HepG2 (cell line): ENCODE measurements around the gene IGF2. TPM values are rescaled to one million over a fixed set of nuclear protein-coding genes. Genes with fewer than 3 reads are reported as not detected.

Experiments
- ETV5 ChIP-seq: IDR thresholded peaks from 2 replicates; pipeline ENCODE4 v1.6.1; 2018; ENCODE audit warnings: missing biosample characterization, missing genetic modification reagents, inconsistent platforms, borderline replicate concordance
- ETV6 ChIP-seq: sonication (generic); formaldehyde crosslinking; conservative IDR thresholded peaks from 2 replicates; pipeline ENCODE4 v1.4.0; 2020; ENCODE audit warnings: missing genetic modification reagents
- FOXA1 ChIP-seq, 2 experiments: fragments of 450-650 bp in 1 of 2; sonication (generic) in 1 of 2; formaldehyde crosslinking in 1 of 2; IDR thresholded peaks; 2 replicates each; pipeline versions ENCODE4 v1.4.0 to v1.6.1; 2016 to 2020; ENCODE audit warnings: missing genetic modification reagents in 1 of 2
- GATA4 ChIP-seq: sonication (generic); IDR thresholded peaks from 2 replicates; pipeline ENCODE4 v1.6.1; 2016; ENCODE audit warnings: antibody characterized with exemption, low read depth, borderline replicate concordance
- HMGA1 ChIP-seq: sonication (generic); formaldehyde crosslinking; conservative IDR thresholded peaks from 2 replicates; pipeline ENCODE4 v1.4.0; 2020; ENCODE audit warnings: missing genetic modification reagents
- HMGXB4 ChIP-seq, 2 experiments: sonication (generic) in 1 of 2; formaldehyde crosslinking in 1 of 2; IDR thresholded peaks; 2 replicates each; pipeline versions ENCODE4 v1.4.0 to v1.6.1; 2018 to 2020; ENCODE audit warnings: missing genetic modification reagents in 2 of 2, borderline replicate concordance in 1 of 2, low read depth in 1 of 2, mild to moderate bottlenecking in 1 of 2, missing biosample characterization in 1 of 2
- NFKB2 ChIP-seq: sonication (generic); formaldehyde crosslinking; IDR thresholded peaks from 2 replicates; pipeline ENCODE4 v1.4.0; 2020; ENCODE audit warnings: missing genetic modification reagents, borderline replicate concordance
- U2AF2 ChIP-seq: fragments of 200-400 bp; formaldehyde crosslinking; IDR thresholded peaks from 2 replicates; pipeline ENCODE4 v1.6.1; 2017; ENCODE audit warnings: low read depth, mild to moderate bottlenecking, low read length
- ZBED4 ChIP-seq: sonication (generic); formaldehyde crosslinking; IDR thresholded peaks from 2 replicates; pipeline ENCODE4 v1.4.0; 2020; ENCODE audit warnings: missing genetic modification reagents, borderline replicate concordance
- ZMYM4 ChIP-seq: sonication (generic); formaldehyde crosslinking; IDR thresholded peaks from 2 replicates; pipeline ENCODE4 v1.8.1; 2023; ENCODE audit warnings: mild to moderate bottlenecking, missing genetic modification reagents
- ZNF275 ChIP-seq: sonication (generic); formaldehyde crosslinking; IDR thresholded peaks from 2 replicates; pipeline ENCODE4 v1.8.0; 2022; ENCODE audit warnings: missing genetic modification reagents, mild to moderate bottlenecking, inconsistent platforms, borderline replicate concordance
- ZNF281 ChIP-seq: sonication (generic); formaldehyde crosslinking; IDR thresholded peaks from 2 replicates; pipeline ENCODE4 v1.4.0; 2020; ENCODE audit warnings: missing genetic modification reagents, borderline replicate concordance
- ZNF44 ChIP-seq: sonication (generic); formaldehyde crosslinking; IDR thresholded peaks from 2 replicates; pipeline ENCODE4 v1.5.1; 2020; ENCODE audit warnings: mild to moderate bottlenecking, missing genetic modification reagents
- ZNF687 ChIP-seq: sonication (generic); formaldehyde crosslinking; IDR thresholded peaks from 2 replicates; pipeline ENCODE4 v1.5.1; 2020; ENCODE audit warnings: mild to moderate bottlenecking, missing genetic modification reagents, moderate library complexity
- polyA plus RNA-seq, 8 experiments: library from polyadenylated mRNA; depleted of rRNA in 3 of 8; stranded (reverse) in 7 of 8; unstranded in 1 of 8; fragments of >200 nt; fragmentation: Illumina TruSeq in 4 of 8; extraction: Trizol in 4 of 8; gene quantifications; 2 replicates each; pipeline versions ENCODE4 v1.2.1 to v1.2.3, GENCODE V29; 2011 to 2016; ENCODE audit warnings: low read depth in 4 of 8, missing spikeins in 1 of 8, mixed read lengths in 1 of 8; ENCODE audit not compliant: insufficient read depth in 1 of 8
- total RNA-seq, 5 experiments: library from RNA; depleted of rRNA; stranded (reverse); fragments of >200 nt; fragmentation: Illumina TruSeq; extraction: Trizol; gene quantifications; 2 replicates each; pipeline ENCODE4 v1.2.3, GENCODE V29; 2016; ENCODE audit warnings: low read depth in 1 of 5

Gene IGF2
- total and polyA plus RNA-seq, 2 of the 13 experiments (the other 11 are each of a cell fraction or from before 2014, with no cell fraction given): 79.1 to 254 TPM

DNA sequence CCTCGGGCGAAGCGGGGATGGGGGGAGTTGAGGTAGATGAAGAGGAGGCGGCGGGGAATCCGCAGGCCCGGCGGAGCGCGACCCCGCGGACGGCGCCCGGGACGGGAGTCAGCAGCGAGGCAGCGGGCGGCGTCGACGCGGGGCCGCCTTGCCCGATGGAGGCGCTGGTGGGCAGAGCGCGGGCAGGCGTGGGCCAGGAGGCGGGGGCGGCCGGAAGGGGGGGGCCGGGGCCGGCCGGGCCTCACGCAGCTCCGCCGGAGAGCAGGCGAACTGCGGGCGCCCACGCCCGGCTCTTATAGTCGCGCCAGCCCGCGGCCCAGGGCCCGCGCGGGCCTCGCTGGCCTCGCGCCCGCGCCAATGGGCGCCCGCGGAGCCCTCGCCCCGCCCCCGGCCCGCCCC is at the start of gene IGF2 (continued):
- no peak for TF ChIP-seq ZNF281
- TF ChIP-seq ETV6 (CRISPR knock-in tag): 0 out of 2 replicates have a peak, but pooled peaks have one; percentile 61
- TF ChIP-seq ZNF275 (CRISPR knock-in tag): peak; percentile 23; the same call in 1 of the 2 replicates
- TF ChIP-seq ZNF44 (CRISPR knock-in tag): no peak
- TF ChIP-seq U2AF2: no peak
- peak; percentile 23; the same call in 1 of the 2 replicates for TF ChIP-seq NFKB2
- no peak for TF ChIP-seq HMGA1 (CRISPR knock-in tag)
- TF ChIP-seq ETV5 (CRISPR knock-in tag): 0 out of 2 replicates have a peak, but pooled peaks have one; percentile 6
- 0 out of 4 replicates have a peak, but pooled peaks of 1 of the 2 experiments have one; percentile 25 for TF ChIP-seq HMGXB4 (CRISPR knock-in tag; IDR thresholded peaks at IDR 0.05; ENCODE audit: borderline replicate concordance in 1 of 2, low read depth in 1 of 2)
- TF ChIP-seq ZBED4 (CRISPR knock-in tag): no peak
- peak; percentile 52 for TF ChIP-seq ZNF687 (CRISPR knock-in tag)
- TF ChIP-seq FOXA1 (IDR thresholded peaks at IDR 0.05): no peak
- TF ChIP-seq FOXA1 (CRISPR knock-in tag; IDR thresholded peaks at IDR 0.05): no peak
- no peak for TF ChIP-seq ZMYM4 (CRISPR knock-in tag)
- peak; percentile 57; the same call in 1 of the 2 replicates for TF ChIP-seq GATA4
